Left lung (tissue), 10 donors: ENCODE results near the gene PACS2. TPM values are rescaled to one million over a fixed set of nuclear protein-coding genes. Genes with fewer than 3 reads are reported as not detected.
"Not testable (repeated sequence)": the region's sequence is repeated elsewhere in the genome, so short reads cannot be mapped to it uniquely, and the experiment has no call there.

Experiments
- ATAC-seq: fragments of 200-7000 bp; cut with Tn5 transposase; one replicate; pipeline ENCODE4 v1.9.1; 2020; ENCODE audit warnings: moderate library complexity
- DNase-seq, 4 donors: peaks; one replicate each; pipeline ENCODE4 v3.0.0-alpha.2; 2013 to 2020
- H3K27ac ChIP-seq, 2 donors: fragments of 200-600 bp; sonication (generic) in 1 of 2; one replicate each; pipeline versions ENCODE4 v1.5.0 to v1.8.0; 2020 to 2021
- H3K27me3 ChIP-seq, 2 donors: fragments of 200-600 bp; sonication (generic) in 1 of 2; one replicate each; pipeline versions ENCODE4 v1.5.0 to v1.8.0; 2020 to 2021
- H3K36me3 ChIP-seq, 2 donors: fragments of 200-600 bp; sonication (generic) in 1 of 2; one replicate each; pipeline versions ENCODE4 v1.5.0 to v1.8.0; 2020 to 2021
- H3K4me1 ChIP-seq, 2 donors: fragments of 200-600 bp; one replicate each; pipeline ENCODE4 v1.8.0; 2021
- H3K4me3 ChIP-seq, 2 donors: fragments of 200-600 bp; sonication (generic) in 1 of 2; one replicate each; pipeline versions ENCODE4 v1.5.0 to v1.8.0; 2020 to 2021; ENCODE audit warnings: mild to moderate bottlenecking in 1 of 2
- H3K9me3 ChIP-seq, 2 donors: fragments of 200-600 bp; sonication (generic) in 1 of 2; one replicate each; pipeline versions ENCODE4 v1.5.0 to v1.8.0; 2020 to 2021
- CTCF ChIP-seq, 2 donors: fragments of 200-600 bp; sonication (generic) in 1 of 2; IDR thresholded peaks; one replicate each; pipeline versions ENCODE4 v1.5.0 to v1.8.0; 2021; ENCODE audit warnings: antibody characterized with exemption in 2 of 2
- intact Hi-C, 2 donors: fragments of 100-400 bp; cut with DNase I; formaldehyde crosslinking; loops; one replicate each; pipeline versions ENCODE4 v1.11.2 to v1.14.2; 2022
- polyA plus RNA-seq, 6 donors: library from polyadenylated mRNA; unstranded; fragments of 120-200 nt; gene quantifications; one replicate each; pipeline ENCODE4 v1.2.1, GENCODE V29; 2013; ENCODE audit not compliant: insufficient read length in 6 of 6
- total RNA-seq, 2 donors: library from RNA; stranded (reverse); fragmentation: NEBNext Ultra II Directional; extraction: Animal tissue kit (Norgen Biotek cat#: 25700); gene quantifications; one replicate each; pipeline ENCODE4 v1.2.1, GENCODE V29; 2021
- donor health status: DM: no; HTN: yes; CAD: no.
- donor health status: DM: no; HTN: no; CAD: no.

PACS2 gene
- total and polyA plus RNA-seq, 8 donors, result 64.6 to 99.3 (median 75.4) TPM

GRCh38 chr14:105283028-105283427, 31.5 kb upstream of the PACS2 start:
- DNase-seq (no peak), ATAC-seq (no peak)
- no peaks in the 10 kb centered on the region for H3K27me3 ChIP-seq
- intact Hi-C loops, result loop anchor here in 1 of 2 donors (5.0 kb wide), 1 partner anchor 81 kb away; no protein-coding TSS in a partner anchor
- H3K27ac ChIP-seq, result no peak overlapping the region
- H3K9me3 ChIP-seq, result no peaks in the 10 kb centered on the region
- peaks cover 0 to 8% of the 10 kb centered on the region in 2 donors for H3K36me3 ChIP-seq
- no peak overlapping the region for H3K4me3 ChIP-seq
- peaks cover 0 to 10% of the 10 kb centered on the region in 2 donors for H3K4me1 ChIP-seq
- no peak for TF ChIP-seq CTCF (IDR thresholded peaks at IDR 0.05)

- Histone ChIP-seq H3K9me3 (no peaks in the 10 kb centered on the region), H3K4me1 (peaks cover 0 to 10% of the 10 kb centered on the region in 2 donors), H3K4me3 (no peak overlapping the region), H3K27me3 (no peaks in the 10 kb centered on the region), H3K36me3 (peaks cover 0 to 8% of the 10 kb centered on the region in 2 donors), H3K27ac (no peak overlapping the region)
- ATAC-seq (no peak), DNase-seq (no peak)
- TF ChIP-seq CTCF (IDR thresholded peaks at IDR 0.05), result no peak
- intact Hi-C loops, result loop anchor here in 1 of 2 donors (5.0 kb wide), 1 partner anchor 82 kb away; no protein-coding TSS in a partner anchor
Observed at GRCh38 chr14:105283899-105284298, 30.6 kb upstream of the PACS2 start.

GRCh38 chr14:105285174-105285573, 29.4 kb upstream of the PACS2 start:
- no peak overlapping the region for H3K4me3 ChIP-seq
- ATAC-seq (no peak), DNase-seq (no peak)
- H3K9me3 ChIP-seq, result no peaks in the 10 kb centered on the region
- H3K27ac ChIP-seq, result no peak overlapping the region
- no peak for TF ChIP-seq CTCF (IDR thresholded peaks at IDR 0.05)
- no peaks in the 10 kb centered on the region for H3K27me3 ChIP-seq
- H3K4me1 ChIP-seq, result peaks cover 0 to 10% of the 10 kb centered on the region in 2 donors
- intact Hi-C loops, result no loop called here
- peaks cover 0 to 8% of the 10 kb centered on the region in 2 donors for H3K36me3 ChIP-seq

GRCh38 chr14:105286759-105287144, 27.8 kb upstream of the PACS2 start:
- no peak for TF ChIP-seq CTCF (IDR thresholded peaks at IDR 0.05)
- H3K4me3 ChIP-seq, result no peak overlapping the region
- peaks cover 0 to 21% of the 10 kb centered on the region in 2 donors for H3K4me1 ChIP-seq
- intact Hi-C loops, result no loop called here
- peaks cover 0 to 8% of the 10 kb centered on the region in 2 donors for H3K36me3 ChIP-seq
- ATAC-seq (no peak), DNase-seq (no peak)
- H3K9me3 ChIP-seq, result no peaks in the 10 kb centered on the region
- no peaks in the 10 kb centered on the region for H3K27me3 ChIP-seq
- H3K27ac ChIP-seq, result no peak overlapping the region

- DNase-seq (no peak), ATAC-seq (no peak)
- peaks cover 0 to 28% of the 10 kb centered on the region in 2 donors for H3K4me1 ChIP-seq
- H3K27ac ChIP-seq, result no peak overlapping the region
- no peaks in the 10 kb centered on the region for H3K9me3 ChIP-seq
- H3K4me3 ChIP-seq, result no peak overlapping the region
- peaks cover 0 to 8% of the 10 kb centered on the region in 2 donors for H3K36me3 ChIP-seq
- intact Hi-C loops, result no loop called here
- TF ChIP-seq CTCF (IDR thresholded peaks at IDR 0.05), result no peak
- no peaks in the 10 kb centered on the region for H3K27me3 ChIP-seq
Observed at GRCh38 chr14:105287249-105288102, 27.1 kb upstream of the PACS2 start.

GRCh38 chr14:105288936-105289335, 25.6 kb upstream of the PACS2 start:
- H3K9me3 ChIP-seq, H3K36me3 ChIP-seq, ATAC-seq, intact Hi-C loops, H3K4me3 ChIP-seq, H3K27me3 ChIP-seq, DNase-seq, H3K27ac ChIP-seq: not testable (repeated sequence)
- H3K4me1 ChIP-seq, result peaks cover 1 to 37% of the 10 kb centered on the region in 2 donors
